Stimulated activated CD8-positive, alpha-beta memory T cell treated with anti-CD3 and anti-CD28 coated beads, Interleukin-4, amount 100 ng/mL, for 1 hour (primary cell): Measurements from ENCODE around the gene NSMCE3.

Experiments
- DNase-seq, 2 donors: peaks; one replicate each; pipeline ENCODE4 v3.0.0-alpha.2; 2020; ENCODE audit warnings: low read depth in 2 of 2, low spot score in 1 of 2

Gene NSMCE3

DNA sequence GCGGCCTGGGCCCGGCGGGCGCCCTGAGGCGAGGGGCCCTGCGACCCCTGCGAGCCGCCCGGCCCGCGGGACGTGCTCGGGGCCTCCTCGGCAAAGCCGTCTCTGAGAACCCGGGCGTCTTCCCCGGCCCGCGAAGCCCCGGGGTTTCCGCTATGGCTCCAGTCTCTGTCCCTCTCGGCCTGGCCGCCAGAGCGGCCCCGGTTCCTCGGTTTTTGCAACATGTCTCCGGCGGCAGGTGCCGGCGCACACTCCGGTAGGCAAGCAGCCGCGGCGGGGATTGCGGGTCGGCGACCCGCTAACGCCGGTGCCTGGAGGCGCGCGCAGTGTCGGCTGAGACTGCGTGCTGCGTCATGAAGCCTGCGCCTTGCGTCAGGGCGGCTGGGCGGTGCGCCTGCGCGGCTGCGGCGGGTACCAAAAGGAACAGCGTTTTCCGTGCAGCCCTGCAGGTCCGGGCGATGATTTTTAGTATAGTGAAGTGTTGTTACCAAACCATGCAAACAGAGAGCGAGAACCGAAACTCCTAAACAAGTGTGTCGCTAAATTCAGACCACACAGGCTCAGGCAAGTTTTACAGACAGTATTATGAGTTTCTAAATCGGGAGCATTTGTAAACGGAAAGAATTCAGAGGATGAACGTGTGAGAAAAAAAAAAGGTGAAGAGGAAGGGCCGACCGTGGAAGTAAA lies at the start of gene NSMCE3:
Gene NSMCE3 (minus strand): TSS at position 338 of the 684 bp plus-strand sequence. CDS start 117 bp downstream, at position 221.
- DNase-seq: peak; percentile 72 to 78

DNA sequence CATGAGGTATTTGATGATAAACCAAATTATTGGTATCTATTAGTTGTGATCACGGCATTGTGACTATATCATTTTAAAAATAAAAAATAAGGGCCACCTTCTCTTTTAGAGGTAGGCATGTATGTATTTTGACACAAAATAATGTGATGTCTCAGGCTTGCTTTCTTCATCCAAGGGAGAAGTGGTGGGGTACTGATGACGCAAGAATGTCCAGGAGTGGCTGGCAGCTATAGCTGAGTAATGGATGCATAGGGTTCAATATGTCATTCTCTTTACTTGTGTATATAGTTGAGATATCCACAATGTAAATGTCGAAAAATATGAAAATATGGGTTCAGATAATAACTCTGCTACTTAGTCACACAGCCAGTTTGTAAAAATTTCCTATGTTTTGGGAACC lies 46.8 kb upstream of the NSMCE3 start:
- DNase-seq: no peak

DNA sequence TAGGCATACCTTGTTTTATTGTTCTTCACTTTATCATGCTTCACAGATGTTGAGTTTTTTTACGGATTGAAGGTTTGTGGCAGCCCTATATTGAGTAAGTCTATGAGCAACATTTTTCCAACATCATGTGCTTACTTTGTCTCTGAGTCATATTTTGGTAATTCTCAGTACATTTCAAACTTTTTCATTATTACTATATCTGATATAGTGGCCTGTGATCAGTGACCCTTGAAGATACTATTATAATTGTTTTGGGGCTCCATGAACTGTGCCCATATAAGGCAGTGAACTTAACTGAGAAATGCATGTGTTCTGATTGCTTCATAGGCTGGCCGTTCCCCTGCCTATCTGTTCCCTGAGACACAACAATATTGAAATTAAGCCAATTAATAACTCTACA lies 42.8 kb upstream of the NSMCE3 start:
- DNase-seq: no peak

DNA sequence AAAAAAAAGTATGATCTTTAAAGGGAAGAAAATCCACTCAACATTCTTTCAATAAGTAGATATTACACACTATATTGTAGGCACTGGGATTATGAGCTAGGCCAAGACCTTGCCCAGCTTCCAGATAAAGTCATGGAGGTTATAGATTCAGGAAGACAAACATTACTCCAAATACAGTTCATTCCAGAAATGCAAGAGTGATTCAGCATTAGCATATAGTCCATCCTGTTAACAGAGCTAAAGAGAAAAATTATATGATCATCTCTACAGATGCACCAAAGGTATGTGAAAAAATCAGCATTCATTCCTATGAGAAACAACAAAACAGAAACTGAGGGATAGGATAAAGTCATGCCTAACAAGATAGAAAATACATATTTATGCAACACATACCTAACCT lies 42.1 kb upstream of the NSMCE3 start:
- no peak for DNase-seq

DNA sequence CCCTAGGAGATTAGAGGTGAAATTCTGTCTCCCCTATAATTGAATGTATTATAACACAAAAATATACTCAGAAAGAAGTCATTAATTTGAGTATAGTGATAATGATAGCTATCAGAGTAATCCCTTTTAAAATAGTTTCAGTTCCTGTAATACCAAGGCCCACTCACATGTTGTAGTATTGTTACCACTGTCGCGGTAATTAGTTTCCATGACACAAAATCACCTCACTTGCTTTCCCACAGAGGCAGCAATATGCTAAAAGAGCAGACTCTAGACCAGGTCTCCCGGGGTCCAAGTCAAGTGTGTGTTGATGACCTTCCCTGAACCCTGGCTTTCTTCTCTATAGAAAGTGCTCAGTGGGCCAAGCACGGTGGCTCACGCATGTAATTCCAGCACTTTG lies 39.5 kb upstream of the NSMCE3 start:
- DNase-seq: no peak

DNA sequence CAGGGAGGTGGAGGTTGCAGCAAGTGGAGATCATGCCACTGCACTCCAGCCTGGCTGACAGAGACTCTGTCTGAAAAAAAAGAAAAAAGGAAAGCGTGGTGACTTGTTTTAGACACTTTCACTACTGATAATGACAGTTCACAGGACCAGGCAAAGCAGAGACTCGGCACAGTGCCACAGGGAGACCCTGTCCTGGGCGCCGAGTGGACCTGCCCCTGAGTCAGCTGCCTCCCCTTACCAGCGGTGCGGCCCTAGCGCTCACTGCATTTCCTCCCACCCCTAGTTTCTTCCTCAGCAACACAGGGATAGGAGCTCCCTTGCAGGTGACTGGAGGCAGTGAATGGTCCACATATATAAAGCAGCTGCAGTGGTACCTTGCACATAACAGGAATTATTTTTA lies 38.7 kb upstream of the NSMCE3 start:
- no peak for DNase-seq

DNA sequence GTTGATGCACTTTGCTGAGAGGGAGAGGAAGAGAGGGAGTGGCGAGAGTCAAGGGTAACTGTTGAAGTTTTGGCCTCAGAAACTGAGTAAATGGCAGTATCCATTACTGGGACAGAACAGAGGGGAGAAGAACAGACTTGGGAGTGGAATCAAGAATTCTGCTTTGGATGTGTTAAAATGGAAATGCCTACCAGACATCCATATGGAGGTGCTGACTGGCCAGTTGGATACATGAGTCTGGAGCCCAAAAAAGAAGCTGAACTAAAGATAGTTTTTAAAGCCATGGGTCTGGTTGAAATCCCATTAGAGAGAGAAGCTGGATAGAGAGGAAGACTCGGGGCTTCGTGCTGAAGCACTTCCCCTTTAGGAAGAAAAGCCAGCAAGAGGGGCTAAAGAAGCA lies 35.9 kb upstream of the NSMCE3 start:
- no peak for DNase-seq

DNA sequence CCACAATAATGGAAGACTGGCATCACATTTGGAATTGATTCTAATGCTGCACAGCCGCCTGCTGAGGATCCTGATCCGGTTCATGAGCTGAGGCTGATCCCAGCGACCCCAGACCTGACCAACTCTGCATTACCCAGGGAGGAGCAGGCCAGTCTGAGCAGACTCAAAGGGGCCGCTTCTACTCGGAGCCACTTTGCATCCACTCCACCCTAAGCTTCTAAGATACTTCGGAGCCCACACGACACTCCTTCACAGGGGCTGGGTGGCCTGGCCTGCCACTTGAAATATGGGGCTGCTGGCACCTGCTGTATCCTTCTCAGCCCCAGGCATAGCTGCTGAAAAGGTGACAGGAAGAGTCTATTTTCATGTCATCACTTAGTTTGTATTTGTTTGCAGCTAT lies 33.2 kb upstream of the NSMCE3 start:
- no peak for DNase-seq

DNA sequence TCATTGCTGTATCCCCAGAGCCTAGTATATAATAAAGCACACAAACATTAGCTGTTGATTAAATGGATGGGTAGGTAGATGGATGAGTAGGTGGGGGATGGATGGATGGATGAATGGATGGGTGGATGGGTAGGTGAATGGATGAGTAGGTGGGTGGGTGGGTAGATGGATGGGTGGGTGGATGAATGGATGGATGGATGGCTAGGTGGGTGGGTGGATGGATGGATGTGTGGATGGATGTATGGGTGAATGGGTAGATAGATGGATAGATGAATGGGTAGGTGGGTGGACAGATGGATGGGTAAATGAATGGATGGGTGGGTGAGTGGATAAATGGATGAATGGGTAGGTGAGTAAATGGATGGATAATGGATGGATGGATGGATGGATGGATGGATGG lies 30.2 kb upstream of the NSMCE3 start:
- DNase-seq: no peak

DNA sequence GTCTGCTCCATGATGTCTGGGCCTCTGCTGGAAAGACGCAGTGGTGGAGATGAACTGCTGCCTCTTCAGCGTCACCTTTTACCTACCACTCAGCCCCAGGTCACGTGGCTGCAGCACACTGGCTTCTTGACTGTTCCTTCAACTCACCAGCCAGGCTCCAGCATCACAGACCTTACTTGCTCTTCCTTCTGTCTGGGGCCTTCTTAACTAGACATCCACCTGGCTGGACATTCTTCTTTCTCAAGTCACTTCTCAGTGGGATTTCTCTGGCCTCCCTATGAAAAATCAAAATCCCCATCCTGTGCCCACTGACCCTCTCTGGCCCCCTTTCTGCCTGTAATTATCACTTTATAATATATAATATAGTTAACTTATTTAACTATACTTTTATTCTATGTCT lies 29.7 kb upstream of the NSMCE3 start:
- no peak for DNase-seq

DNA sequence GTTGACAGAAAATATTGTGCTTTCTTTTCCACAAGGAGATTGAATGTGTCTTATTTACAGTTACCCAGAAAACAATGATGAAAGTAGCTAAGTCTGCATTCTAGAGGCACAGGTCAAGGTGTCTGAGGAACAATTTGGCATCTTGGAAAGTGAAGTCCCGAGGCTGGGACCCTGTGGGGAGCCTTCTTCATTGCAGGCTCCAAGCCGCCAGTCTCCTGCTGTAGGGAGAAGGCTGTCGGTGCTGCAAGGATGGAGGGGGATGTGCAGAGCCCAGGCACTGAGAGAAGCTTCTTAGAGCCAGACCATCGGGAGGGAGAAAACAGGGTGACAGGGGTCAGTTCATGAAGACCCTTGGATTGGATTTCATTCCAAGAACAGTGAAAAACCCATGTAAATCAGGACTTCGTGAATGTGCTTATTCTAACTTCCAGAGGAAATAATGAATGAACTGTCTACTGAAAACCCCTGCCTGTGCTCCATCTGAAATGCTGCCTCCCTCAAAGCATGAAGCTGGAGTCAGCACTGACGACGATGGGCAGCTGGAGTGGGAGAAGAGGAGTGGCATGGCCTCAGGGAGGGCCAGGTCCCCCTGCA lies 25.2 kb upstream of the NSMCE3 start:
- no peak for DNase-seq

DNA sequence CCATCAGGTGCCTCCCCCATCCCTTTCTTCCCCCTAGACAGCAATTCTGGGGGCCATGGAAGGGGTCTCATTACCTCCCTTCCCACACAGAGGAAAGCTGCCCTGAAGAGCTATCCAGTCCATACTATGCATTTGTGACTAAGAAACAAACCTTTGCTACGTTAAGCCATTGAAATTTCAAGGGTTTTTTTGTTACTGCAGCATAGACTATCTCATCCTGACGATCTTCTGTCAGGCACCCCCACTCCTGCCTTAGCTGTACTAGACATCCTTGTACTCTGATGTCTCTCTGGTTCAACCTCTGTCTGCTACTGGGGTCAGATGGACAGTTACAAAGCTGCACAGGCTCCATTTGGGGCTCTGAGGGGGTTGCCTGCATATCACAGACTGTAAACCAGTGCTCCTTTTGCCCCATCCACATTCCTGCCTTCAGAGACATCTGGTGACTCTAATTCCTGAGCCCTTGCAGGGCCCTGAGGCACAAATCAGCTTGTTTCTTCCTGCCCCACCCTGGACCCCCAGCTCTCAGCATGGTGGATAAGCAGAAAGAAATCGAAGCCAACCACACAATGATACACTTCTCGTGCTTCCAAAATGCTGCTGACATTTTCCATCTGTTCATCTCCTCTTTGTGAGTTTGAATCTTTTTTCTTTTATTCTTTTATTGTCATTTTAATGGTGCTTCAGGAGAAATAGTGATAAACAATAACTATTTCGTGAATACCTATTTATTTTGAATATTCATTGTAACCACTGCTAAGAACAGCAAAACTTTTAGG lies 21.6 kb upstream of the NSMCE3 start:
- DNase-seq: no peak

DNA sequence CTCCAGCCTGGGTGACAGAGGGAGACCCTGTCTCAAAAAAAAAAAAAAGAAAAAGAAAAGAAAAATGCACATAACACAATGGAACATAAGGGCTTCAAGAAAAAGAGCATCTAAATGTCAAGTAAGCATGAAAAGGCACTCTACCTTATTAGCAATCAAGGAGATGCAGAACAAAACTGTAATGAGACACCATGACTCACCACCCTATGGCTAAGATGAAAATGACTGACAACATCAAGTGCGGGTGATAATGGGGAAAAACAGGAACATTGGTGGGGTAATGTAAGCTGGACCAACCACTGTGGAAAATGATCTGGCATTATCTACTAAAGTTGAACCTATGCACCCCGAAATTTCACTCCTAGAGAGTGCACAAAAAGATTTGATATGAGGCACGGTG lies 19.6 kb upstream of the NSMCE3 start:
- no peak for DNase-seq

DNA sequence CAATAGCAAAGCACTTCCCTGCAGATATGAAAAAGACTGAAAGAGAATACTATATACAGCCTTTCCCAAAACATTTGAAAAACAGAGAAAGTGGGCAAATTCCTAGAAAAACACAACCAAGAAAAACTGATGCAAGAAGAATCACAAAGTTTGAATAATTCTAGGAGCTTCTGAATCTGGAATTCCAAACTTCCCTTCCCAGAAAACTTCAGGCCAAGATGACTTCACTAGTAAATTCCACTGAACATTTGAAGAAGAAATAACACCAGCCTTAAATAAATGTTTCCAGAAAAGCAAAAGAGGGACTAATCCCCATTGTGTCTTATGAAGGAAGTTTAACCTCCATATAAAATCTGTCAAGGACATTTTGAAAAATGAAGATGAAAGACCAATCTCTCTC lies 15.8 kb upstream of the NSMCE3 start:
- DNase-seq: no peak

DNA sequence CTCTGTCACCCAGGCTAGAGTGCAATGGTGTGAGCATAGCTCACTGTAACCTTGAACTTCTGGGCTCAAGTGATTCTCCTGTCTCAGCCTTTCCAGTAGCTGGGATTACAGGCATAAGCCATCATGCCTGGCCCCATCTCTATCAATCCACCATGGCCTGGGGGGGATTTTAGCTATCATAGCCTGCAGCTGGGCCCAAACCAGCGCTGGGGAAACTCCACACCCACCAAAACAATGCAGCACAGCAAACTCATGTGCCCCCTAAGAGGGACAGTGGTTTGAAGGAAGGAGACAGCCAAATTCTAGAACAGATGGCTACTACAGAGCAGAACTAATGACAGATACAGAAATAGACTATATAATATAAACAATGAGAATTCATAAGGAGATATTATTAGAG lies 13.8 kb upstream of the NSMCE3 start:
- DNase-seq: no peak

DNA sequence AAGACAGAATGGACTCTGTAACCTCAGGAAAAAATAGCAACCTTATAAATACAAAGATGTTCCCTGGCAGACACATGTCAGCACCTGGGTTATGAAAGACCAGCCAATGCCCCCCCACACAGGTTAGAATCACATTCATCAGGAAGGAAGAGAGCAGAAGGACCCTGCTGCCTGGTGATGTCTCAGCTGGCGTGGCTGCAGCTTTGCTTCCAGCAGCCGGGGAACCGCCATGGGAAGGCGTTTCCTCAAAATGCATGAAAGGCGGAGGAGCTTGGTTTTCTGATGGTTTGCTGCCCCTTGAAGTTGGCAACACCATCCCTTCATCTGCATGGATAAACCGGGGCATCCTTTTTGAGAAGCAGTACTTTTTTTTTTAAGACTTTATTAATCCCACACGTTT lies 10.9 kb upstream of the NSMCE3 start:
- DNase-seq: no peak

DNA sequence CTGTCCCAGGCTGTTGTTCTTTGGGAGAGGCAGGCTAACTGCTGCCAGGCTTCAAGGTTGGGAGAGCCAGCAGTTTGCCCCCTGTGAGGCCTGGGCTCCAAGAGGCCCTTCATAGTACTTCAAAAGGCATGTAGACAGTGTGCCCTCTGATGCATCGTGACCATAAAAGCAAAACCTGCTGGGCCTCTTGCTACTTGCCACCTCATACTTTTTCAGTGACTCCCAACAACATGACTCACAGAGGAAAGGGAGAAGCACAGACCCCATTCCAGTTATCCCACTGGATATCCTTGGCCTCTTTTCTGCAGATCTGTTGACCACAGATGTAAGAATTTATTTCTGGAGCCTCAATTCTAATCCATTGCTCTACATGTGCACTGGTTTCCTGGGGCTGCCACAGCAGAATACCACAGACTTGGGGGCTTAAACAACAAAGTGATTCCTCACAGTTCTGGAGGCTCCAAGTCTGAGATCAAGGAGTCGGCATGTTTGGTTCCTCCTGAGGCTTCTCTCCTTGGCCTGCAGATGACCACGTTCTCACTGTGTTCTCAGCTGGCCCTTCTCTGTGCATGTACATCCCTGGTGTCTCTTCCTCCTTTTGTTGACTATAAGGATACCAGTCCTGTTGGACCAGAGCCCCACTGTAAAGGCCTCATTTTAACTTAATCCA lies 8.9 kb upstream of the NSMCE3 start:
- DNase-seq: no peak

DNA sequence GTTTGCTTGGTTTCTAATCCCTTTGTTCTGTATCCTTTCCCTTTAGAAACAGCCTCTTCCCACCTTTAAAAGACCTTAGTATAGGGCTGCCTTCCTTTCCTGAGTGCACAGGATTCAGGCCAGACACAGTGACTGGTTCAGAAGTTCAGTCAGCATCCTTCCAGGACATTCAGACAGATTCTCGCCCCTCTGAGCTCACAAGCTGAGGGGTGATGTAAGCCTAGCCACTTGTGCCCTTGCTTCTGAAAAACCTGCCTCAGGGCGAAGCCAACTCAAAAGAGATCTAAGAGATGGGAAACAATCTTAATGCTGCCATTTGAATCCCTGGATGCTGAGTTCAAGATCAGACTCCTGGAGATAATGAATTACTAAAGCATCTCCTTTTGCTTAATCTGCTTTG lies 6.7 kb upstream of the NSMCE3 start:
- no peak for DNase-seq

DNA sequence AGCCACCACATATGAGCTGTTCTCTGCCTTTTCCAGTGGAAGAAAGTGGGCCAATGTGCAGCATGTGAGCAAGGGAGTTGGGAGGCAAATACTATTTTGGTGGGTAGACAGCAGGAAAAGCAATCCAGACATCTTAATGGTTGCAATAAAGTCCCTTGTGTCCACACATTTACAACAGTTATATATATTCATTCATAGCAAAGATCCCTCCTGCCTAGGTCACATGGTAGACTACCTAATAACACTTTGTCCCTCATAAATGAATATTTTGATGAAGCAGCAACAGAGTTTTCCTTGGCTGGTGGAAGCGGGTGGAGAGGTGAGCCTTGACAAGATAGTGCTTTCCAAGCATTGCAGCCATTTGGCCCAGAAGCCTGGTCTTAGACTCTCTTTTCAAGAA lies 6.2 kb upstream of the NSMCE3 start:
- no peak for DNase-seq

DNA sequence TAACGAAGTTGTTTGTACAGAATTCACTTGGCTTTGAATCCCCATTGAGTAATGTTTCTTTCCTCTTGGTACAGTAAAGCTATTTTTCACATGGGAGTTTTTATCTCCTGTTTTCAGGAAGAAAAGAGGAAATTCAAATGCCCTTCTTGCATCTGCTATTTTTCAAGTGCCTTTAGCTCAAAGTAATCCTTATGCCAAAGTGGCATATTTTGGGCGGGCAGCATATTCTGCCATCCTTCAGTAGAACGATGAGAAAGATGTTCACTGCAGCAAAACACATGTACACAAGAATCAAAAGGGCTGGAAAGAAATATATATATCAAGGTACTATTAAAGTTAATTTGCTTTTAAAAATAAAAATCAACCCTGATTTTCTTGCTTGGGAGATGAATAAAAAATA lies 5.3 kb upstream of the NSMCE3 start:
- DNase-seq: no peak

DNA sequence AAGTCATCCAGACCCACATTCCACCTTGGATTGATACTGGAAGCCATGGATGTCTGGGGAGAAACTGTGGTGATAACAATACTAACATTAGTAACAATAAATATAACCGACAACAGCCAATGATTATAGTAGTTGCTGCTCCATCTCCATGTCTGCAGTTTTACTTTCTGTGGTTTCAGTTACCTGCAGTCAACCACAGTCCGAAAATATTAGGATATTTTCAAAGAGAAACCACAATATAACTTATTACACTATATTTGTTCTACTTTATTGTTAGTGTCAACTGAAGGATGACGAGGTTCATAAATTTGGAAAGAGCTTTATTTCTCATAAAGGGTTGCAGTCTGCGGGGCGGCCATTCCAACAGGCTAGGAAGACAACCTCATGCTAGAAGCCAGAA lies 2.6 kb upstream of the NSMCE3 start:
- DNase-seq: no peak

DNA sequence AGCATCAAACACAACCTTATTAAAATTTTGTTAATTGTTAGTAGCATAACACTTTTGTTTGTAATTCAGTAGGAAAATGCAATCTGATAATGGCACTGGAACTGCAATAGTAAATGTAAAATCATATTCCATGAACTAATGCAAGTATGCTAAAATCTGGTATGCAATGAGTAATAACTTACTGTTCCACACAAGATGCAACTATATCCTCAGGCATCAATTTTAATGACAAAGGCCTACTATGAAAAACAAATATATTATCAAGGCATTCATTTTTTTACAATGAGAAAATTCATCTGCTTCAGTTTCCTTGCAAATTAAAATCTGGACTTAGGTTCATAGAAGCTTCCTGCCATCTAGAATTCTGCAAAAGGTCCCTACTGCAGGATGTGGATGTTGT lies 1.4 kb upstream of the NSMCE3 start:
- DNase-seq: no peak
